GM18867 (cell line): ENCODE results near the gene EHMT1.
"Not testable (repeated sequence)": the region's sequence is repeated elsewhere in the genome, so short reads cannot be mapped to it uniquely, and the experiment has no call there.

Experiments used
- ATAC-seq: cut with Tn5 transposase; IDR thresholded peaks from one replicate; pipeline ENCODE4 v1.9.1; 2021; ENCODE audit warnings: mild to moderate bottlenecking, moderate library complexity; ENCODE audit not compliant: unreplicated experiment

The EHMT1 gene

GRCh38 chr9:137780031-137780430, 161.2 kb downstream of the EHMT1 start:
- not testable (repeated sequence) for ATAC-seq

- ATAC-seq: no peak
Observed at GRCh38 chr9:137781906-137782585, 163.2 kb downstream of the EHMT1 start.

GRCh38 chr9:137783521-137783920, 164.7 kb downstream of the EHMT1 start:
- no peak for ATAC-seq

- no peak for ATAC-seq
Observed at GRCh38 chr9:137784046-137784445, 165.2 kb downstream of the EHMT1 start.

- ATAC-seq: no peak
Observed at GRCh38 chr9:137784641-137785513, 166.1 kb downstream of the EHMT1 start.

- ATAC-seq: no peak
Observed at GRCh38 chr9:137785704-137786161, 166.9 kb downstream of the EHMT1 start.

- ATAC-seq: no peak
Observed at GRCh38 chr9:137786511-137786920, 167.7 kb downstream of the EHMT1 start.

GRCh38 chr9:137787381-137787780, 168.6 kb downstream of the EHMT1 start:
- no peak for ATAC-seq

GRCh38 chr9:137787786-137788505, 169.1 kb downstream of the EHMT1 start:
- ATAC-seq: no peak

GRCh38 chr9:137788561-137789294, 169.9 kb downstream of the EHMT1 start:
- ATAC-seq: no peak

- ATAC-seq: no peak
Observed at GRCh38 chr9:137789295-137789895, 170.6 kb downstream of the EHMT1 start.

GRCh38 chr9:137791947-137792346, 173.1 kb downstream of the EHMT1 start:
- no peak for ATAC-seq

GRCh38 chr9:137793196-137793841, 174.5 kb downstream of the EHMT1 start:
- ATAC-seq: no peak

- ATAC-seq: no peak
Observed at GRCh38 chr9:137795156-137795666, 176.4 kb downstream of the EHMT1 start.

- ATAC-seq: no peak
Observed at GRCh38 chr9:137797206-137798120, 178.7 kb downstream of the EHMT1 start.

GRCh38 chr9:137798142-137798541, 179.3 kb downstream of the EHMT1 start:
- ATAC-seq: no peak

GRCh38 chr9:137798901-137799629, 180.3 kb downstream of the EHMT1 start:
- no peak for ATAC-seq

GRCh38 chr9:137799630-137799983, 180.8 kb downstream of the EHMT1 start:
- no peak for ATAC-seq
